Nephron (organoid): ENCODE data around the gene RGS7.

ENCODE experiments used
- H3K27ac Mint-ChIP-seq, 3 experiments: 2 replicates each; pipeline ENCODE4 v1.8.0; 2020; ENCODE audit warnings: mixed read lengths in 3 of 3, mild to moderate bottlenecking in 2 of 3, moderate library complexity in 1 of 3
- H3K27me3 Mint-ChIP-seq: 2 replicates; pipeline ENCODE4 v1.8.0; 2021; ENCODE audit warnings: low read depth, mild to moderate bottlenecking, moderate library complexity, mixed read lengths
- H3K36me3 Mint-ChIP-seq: 2 replicates; pipeline ENCODE4 v1.8.0; 2020; ENCODE audit warnings: low read depth, mixed read lengths
- H3K4me1 Mint-ChIP-seq: 2 replicates; pipeline ENCODE4 v1.8.0; 2020; ENCODE audit warnings: mixed read lengths
- H3K4me3 Mint-ChIP-seq, 3 experiments: 2 replicates each; pipeline ENCODE4 v1.8.0; 2020; ENCODE audit warnings: mild to moderate bottlenecking in 3 of 3, mixed read lengths in 3 of 3, moderate library complexity in 2 of 3
- H3K9me3 Mint-ChIP-seq: 2 replicates; pipeline ENCODE4 v1.8.0; 2020; ENCODE audit warnings: mixed read lengths
- TF ChIP-seq, protein P1 (sequence below), 3 experiments: fragments of 200-600 bp; sonication (generic); IDR thresholded peaks; one replicate each; pipeline ENCODE4 v1.5.0; 2021; ENCODE audit warnings: antibody characterized with exemption in 3 of 3; ENCODE audit not compliant: unreplicated experiment in 3 of 3

Gene RGS7

DNA sequence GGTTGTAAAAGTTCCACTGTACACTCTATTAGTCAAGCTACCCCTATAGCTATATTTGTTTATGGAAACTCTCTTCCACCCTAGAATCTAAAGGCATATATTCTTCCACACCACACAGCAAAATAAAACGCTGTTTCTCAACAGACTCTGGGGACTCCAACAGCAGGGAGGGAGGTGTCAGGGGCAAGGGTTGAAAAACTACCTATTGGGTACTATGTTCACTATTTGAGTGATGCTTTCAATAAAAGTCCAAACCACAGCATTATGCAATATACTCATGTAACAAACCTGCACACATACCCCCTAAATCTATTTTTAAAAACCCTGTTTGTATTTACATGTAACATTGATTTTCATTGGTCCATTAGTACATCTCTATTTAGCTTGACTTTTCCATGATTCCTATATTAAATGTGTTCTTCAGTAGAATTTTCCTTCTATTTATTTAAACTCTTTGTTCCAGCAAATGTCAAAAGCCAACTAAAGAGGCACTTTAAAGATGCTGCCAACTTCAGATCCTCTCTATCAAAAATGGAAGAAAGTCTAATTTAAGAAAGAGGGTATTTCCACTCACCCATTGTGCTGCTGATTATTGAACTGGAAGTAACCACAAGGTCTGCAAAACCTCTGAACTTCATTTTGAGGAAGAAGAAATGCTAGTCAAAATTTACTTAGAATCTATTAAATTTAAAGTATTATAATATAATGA is 26.2 kb downstream of the RGS7 start:
- H3K4me3 Mint-ChIP-seq, result no peak overlapping the region
- H3K9me3 Mint-ChIP-seq, result no peaks in the 10 kb centered on the region

DNA sequence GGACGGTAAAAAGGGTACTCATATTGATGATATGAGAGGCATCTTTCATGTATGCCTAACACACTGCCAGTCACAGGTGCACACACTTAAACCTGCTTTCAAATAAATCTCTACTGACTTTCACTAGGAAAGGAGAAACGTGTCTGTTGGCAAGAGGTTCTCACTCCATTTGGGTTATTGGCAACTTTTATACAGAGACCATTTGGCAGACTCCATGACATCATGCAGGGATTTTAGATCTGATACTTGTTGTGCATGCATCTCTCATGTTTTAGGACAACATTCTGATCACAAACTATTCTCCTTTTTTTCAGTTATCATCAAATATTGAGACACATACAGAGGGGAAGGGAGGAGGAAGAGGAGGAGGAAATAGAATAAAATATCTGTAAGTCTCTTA is 31.5 kb downstream of the RGS7 start:
- Mint-ChIP-seq H3K9me3 (no peaks in the 10 kb centered on the region), H3K27me3 (no peaks in the 10 kb centered on the region), H3K4me3 (no peak overlapping the region), H3K27ac (no peak overlapping the region), H3K36me3 (no peaks in the 10 kb centered on the region), H3K4me1 (no peaks in the 10 kb centered on the region)
- TF ChIP-seq, protein P1, sequence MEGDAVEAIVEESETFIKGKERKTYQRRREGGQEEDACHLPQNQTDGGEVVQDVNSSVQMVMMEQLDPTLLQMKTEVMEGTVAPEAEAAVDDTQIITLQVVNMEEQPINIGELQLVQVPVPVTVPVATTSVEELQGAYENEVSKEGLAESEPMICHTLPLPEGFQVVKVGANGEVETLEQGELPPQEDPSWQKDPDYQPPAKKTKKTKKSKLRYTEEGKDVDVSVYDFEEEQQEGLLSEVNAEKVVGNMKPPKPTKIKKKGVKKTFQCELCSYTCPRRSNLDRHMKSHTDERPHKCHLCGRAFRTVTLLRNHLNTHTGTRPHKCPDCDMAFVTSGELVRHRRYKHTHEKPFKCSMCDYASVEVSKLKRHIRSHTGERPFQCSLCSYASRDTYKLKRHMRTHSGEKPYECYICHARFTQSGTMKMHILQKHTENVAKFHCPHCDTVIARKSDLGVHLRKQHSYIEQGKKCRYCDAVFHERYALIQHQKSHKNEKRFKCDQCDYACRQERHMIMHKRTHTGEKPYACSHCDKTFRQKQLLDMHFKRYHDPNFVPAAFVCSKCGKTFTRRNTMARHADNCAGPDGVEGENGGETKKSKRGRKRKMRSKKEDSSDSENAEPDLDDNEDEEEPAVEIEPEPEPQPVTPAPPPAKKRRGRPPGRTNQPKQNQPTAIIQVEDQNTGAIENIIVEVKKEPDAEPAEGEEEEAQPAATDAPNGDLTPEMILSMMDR (IDR thresholded peaks at IDR 0.05; ENCODE audit: unreplicated experiment in 3 of 3), result no peak

More for the DNA sequence above, 26.2 kb downstream of the RGS7 start:
- peaks cover 34% of the 10 kb centered on the region for H3K4me1 Mint-ChIP-seq
- H3K27ac Mint-ChIP-seq, result no peak overlapping the region
- no peaks in the 10 kb centered on the region for H3K27me3 Mint-ChIP-seq
- H3K36me3 Mint-ChIP-seq, result no peaks in the 10 kb centered on the region
- TF ChIP-seq, protein P1 (IDR thresholded peaks at IDR 0.05; ENCODE audit: unreplicated experiment in 3 of 3), result no peak

DNA sequence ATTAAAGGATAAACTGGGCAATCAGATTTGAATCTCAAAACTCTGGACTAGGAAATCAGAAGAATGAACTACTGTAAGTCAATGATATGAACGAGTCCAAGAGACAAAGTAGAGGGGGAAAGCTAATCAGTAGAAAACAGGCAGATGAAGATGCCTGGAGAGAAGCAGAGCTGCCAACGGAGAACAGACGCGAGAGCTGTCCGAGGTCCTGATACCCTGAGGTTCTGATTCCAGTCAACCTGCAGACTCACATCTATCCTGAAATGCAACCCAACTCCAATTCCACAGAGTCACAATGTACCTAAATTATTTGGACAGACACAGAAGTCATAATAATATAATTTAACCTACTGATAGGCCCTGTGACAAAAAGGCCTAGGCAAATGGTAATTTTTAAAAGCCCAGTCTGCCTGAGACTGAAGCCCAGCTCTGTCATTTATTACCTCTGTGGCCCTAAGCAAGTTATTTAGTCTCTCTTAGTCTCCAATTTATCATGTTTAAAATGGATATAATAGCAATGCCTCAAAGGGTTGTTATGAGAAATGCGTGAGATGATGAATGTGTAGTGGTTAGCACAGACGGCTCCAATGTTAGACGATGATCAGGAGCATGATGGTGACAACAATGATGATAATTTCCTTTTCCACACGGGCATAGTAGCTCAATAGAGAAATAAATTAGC is 33.4 kb downstream of the RGS7 start:
- Mint-ChIP-seq H3K27me3 (no peaks in the 10 kb centered on the region), H3K9me3 (no peaks in the 10 kb centered on the region), H3K4me3 (no peak overlapping the region), H3K27ac (no peak overlapping the region), H3K36me3 (no peaks in the 10 kb centered on the region), H3K4me1 (no peaks in the 10 kb centered on the region)
- TF ChIP-seq, protein P1 (IDR thresholded peaks at IDR 0.05; ENCODE audit: unreplicated experiment in 3 of 3), result no peak

DNA sequence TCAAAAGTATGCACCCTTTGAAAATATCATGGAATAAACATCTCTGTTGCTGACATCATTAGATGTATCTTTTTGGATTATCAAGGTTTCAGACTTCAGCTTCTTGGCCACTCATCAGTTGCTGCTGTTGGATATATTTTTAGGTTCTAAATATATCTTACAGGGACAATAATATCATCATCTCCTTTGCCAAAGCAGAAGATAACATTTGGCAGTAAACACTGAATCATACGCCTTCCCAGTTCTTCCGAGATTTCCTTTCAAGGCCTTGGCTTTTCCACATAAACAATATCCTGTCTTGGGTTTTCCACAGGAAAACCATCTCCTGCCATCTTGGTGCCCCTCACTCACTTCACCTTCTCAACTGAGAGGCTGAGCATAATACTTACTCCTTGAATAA is 39.3 kb downstream of the RGS7 start:
- H3K4me1 Mint-ChIP-seq, result no peaks in the 10 kb centered on the region

DNA sequence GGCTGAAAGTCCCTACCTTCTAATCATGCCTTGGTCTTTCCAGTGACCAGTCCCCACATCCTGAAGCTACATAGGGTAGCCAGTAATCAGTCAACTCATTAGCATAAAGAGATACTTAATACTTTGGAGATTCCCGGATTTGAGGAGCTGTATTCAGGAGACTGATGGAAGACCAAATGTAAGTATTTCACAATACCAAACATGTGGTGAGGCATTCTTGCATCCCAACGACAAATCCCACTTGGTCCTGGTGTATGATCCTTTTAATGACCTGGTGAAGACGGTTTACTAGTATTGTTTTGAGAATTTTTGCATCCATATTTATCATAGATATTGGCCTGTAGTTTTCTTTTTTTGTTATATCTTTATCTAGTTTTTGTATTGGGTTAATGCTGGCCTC is 40.6 kb downstream of the RGS7 start:
- H3K36me3 Mint-ChIP-seq, result no peaks in the 10 kb centered on the region
- H3K27ac Mint-ChIP-seq, result no peak overlapping the region
- no peaks in the 10 kb centered on the region for H3K4me1 Mint-ChIP-seq
- TF ChIP-seq, protein P1 (IDR thresholded peaks at IDR 0.05; ENCODE audit: unreplicated experiment in 3 of 3), result no peak
- H3K4me3 Mint-ChIP-seq, result no peak overlapping the region
- peaks cover 6% of the 10 kb centered on the region for H3K27me3 Mint-ChIP-seq
- no peaks in the 10 kb centered on the region for H3K9me3 Mint-ChIP-seq

More for the DNA sequence above, 39.3 kb downstream of the RGS7 start:
- Mint-ChIP-seq H3K9me3 (no peaks in the 10 kb centered on the region), H3K27me3 (peaks cover 6% of the 10 kb centered on the region), H3K27ac (no peak overlapping the region), H3K4me3 (no peak overlapping the region), H3K36me3 (no peaks in the 10 kb centered on the region)
- TF ChIP-seq, protein P1 (IDR thresholded peaks at IDR 0.05; ENCODE audit: unreplicated experiment in 3 of 3), result no peak
